Transverse colon (tissue), 3 donors: ENCODE measurements around the gene TOM1L2.

Experiments
- CTCF ChIP-seq, 5 experiments: fragments of 200-600 bp in 3 of 5; fragments of 450-650 bp in 2 of 5; sonication (generic) in 3 of 5; IDR thresholded peaks; 1 replicate in 2 of 5; 2 replicates in 3 of 5; pipeline ENCODE4 v1.5.1; 2016 to 2017; ENCODE audit warnings: antibody characterized with exemption in 5 of 5, inconsistent platforms in 3 of 5, mild to moderate bottlenecking in 2 of 5, moderate library complexity in 1 of 5
- POLR2A ChIP-seq: fragments of 450-650 bp; IDR thresholded peaks from one replicate; pipeline ENCODE4 v1.6.1; 2016; ENCODE audit warnings: antibody characterized with exemption, mild to moderate bottlenecking, moderate library complexity

DNA sequence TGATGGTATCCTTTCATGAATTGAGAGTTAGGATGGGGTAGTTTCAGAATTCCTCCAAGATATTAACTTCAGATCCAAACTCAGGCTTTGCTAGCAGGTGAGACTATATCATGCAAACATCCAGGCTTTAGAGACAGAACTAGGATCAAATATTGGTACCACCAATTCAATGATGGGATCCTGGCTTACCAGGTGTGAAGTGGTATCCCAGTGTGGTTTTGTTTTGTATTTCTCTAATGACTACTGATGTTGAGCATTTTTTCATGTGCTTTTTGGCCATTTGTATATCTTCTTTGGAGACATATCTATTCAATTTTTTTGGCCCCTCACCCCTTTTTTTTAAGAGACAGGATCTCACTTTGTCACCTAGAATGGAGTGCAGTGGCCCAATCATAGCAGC lies 57.0 kb downstream of the TOM1L2 start:
- TF ChIP-seq CTCF (IDR thresholded peaks at IDR 0.05) (no peak), POLR2A (no peak)
